Osteocyte (in vitro differentiated cells): Measurements from ENCODE around the gene NUP54. TPM values are rescaled to one million over a fixed set of nuclear protein-coding genes. Genes with fewer than 3 reads are reported as not detected.
A peak's percentile ranks its signal among the peaks of the same experiment; 100 is the strongest.

Experiments
- DNase-seq: peaks from one replicate; pipeline ENCODE4 v3.0.0; 2021; ENCODE audit warnings: mixed read lengths; ENCODE audit not compliant: unreplicated experiment; ENCODE audit errors: extremely low spot score
- H3K27ac Mint-ChIP-seq: one replicate; pipeline ENCODE4 v1.8.0; 2021; ENCODE audit warnings: mild to moderate bottlenecking, mixed read lengths; ENCODE audit not compliant: unreplicated experiment
- H3K27me3 Mint-ChIP-seq: one replicate; pipeline ENCODE4 v1.8.0; 2021; ENCODE audit warnings: mixed read lengths; ENCODE audit not compliant: unreplicated experiment
- H3K36me3 Mint-ChIP-seq: one replicate; pipeline ENCODE4 v1.8.0; 2021; ENCODE audit warnings: mixed read lengths; ENCODE audit not compliant: unreplicated experiment
- H3K4me1 Mint-ChIP-seq: one replicate; pipeline ENCODE4 v1.8.0; 2021; ENCODE audit warnings: mixed read lengths; ENCODE audit not compliant: unreplicated experiment
- H3K4me3 Mint-ChIP-seq: one replicate; pipeline ENCODE4 v1.8.0; 2021; ENCODE audit warnings: mild to moderate bottlenecking, moderate library complexity, mixed read lengths; ENCODE audit not compliant: unreplicated experiment
- H3K9me3 Mint-ChIP-seq: one replicate; pipeline ENCODE4 v1.8.0; 2021; ENCODE audit warnings: mixed read lengths; ENCODE audit not compliant: unreplicated experiment
- long read RNA-seq: library from polyadenylated mRNA; unstranded; transcript quantifications from one replicate; pipeline ENCODE4 v2.0.0, GENCODE V29; 2021
- total RNA-seq: library from RNA; stranded (reverse); gene quantifications from 2 replicates; pipeline ENCODE4 v1.2.1, GENCODE V29; 2021
- TF ChIP-seq, protein P1 (sequence below): fragments of 200-600 bp; sonication (generic); IDR thresholded peaks from 2 replicates; pipeline ENCODE4 v1.5.0; 2021; ENCODE audit warnings: antibody characterized with exemption, mild to moderate bottlenecking, moderate library complexity

NUP54 gene, protein sequence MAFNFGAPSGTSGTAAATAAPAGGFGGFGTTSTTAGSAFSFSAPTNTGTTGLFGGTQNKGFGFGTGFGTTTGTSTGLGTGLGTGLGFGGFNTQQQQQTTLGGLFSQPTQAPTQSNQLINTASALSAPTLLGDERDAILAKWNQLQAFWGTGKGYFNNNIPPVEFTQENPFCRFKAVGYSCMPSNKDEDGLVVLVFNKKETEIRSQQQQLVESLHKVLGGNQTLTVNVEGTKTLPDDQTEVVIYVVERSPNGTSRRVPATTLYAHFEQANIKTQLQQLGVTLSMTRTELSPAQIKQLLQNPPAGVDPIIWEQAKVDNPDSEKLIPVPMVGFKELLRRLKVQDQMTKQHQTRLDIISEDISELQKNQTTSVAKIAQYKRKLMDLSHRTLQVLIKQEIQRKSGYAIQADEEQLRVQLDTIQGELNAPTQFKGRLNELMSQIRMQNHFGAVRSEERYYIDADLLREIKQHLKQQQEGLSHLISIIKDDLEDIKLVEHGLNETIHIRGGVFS
- total RNA-seq: 36.7 and 37.8 TPM in 2 replicates
- long read RNA-seq, transcript NUP54-201 (12 exons, 2,367 nt): major isoform, 260 of 369 reads
- long read RNA-seq, transcript NUP54-217 (11 exons, 1,563 nt): minor isoform, 17 of 369 reads
- long read RNA-seq, transcript NUP54-211 (11 exons, 1,385 nt): minor isoform, 20 of 369 reads
- long read RNA-seq, partial matches to known transcripts: 6 of 369 reads
- long read RNA-seq, other reads (novel, unspliced or antisense): 65 of 369 reads

DNA sequence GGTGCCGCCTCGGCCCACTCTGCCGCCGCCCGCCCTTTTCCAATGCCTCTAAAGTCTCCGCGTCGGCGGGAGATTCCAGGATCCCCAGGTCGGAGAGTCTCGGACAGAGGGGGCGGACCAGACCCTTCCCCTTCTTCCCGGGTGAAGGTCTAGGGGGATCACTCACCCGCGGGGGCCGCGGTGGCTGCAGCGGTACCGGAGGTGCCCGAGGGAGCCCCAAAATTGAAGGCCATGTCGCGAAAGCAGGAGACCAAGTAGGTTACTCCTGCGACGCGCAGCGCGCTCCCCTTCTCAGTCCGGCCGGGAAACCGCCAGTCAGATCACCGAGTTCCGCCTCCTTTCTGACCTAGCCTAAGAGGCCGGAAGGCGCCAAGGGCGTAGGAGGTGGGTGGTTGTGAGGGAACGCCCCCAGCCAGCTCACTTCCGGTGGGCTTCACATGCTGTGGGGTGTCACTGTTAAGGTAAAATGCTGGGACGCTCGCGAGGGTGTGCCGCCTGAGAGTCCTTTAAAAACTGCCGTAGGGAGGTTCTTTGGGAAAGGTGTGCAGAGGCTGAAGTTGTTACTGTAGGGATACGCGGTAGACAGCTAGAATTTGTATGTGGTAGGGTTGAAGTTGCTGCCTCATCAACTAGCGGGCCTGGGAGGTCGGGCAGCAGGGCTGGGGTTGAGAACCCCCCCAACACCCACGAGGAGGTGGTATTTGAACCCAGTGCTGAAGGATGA, at the start of gene NUP54:
NUP54 (minus strand) TSS at position 256 of the 724 bp plus-strand sequence; CDS start at position 233, 23 bp downstream.
- DNase-seq: peak; percentile 96
- TF ChIP-seq, protein P1, sequence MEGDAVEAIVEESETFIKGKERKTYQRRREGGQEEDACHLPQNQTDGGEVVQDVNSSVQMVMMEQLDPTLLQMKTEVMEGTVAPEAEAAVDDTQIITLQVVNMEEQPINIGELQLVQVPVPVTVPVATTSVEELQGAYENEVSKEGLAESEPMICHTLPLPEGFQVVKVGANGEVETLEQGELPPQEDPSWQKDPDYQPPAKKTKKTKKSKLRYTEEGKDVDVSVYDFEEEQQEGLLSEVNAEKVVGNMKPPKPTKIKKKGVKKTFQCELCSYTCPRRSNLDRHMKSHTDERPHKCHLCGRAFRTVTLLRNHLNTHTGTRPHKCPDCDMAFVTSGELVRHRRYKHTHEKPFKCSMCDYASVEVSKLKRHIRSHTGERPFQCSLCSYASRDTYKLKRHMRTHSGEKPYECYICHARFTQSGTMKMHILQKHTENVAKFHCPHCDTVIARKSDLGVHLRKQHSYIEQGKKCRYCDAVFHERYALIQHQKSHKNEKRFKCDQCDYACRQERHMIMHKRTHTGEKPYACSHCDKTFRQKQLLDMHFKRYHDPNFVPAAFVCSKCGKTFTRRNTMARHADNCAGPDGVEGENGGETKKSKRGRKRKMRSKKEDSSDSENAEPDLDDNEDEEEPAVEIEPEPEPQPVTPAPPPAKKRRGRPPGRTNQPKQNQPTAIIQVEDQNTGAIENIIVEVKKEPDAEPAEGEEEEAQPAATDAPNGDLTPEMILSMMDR: no peak
- H3K4me1 Mint-ChIP-seq: peaks cover 31% of the 10 kb centered on the region
- H3K4me3 Mint-ChIP-seq: peak within 1 kb of the TSS; percentile 100
- H3K9me3 Mint-ChIP-seq: no peaks in the 10 kb centered on the region
- H3K27me3 Mint-ChIP-seq: no peaks in the 10 kb centered on the region
- peak within 1 kb of the TSS; percentile 95 for H3K27ac Mint-ChIP-seq
- H3K36me3 Mint-ChIP-seq: peaks cover 4% of the 10 kb centered on the region

DNA sequence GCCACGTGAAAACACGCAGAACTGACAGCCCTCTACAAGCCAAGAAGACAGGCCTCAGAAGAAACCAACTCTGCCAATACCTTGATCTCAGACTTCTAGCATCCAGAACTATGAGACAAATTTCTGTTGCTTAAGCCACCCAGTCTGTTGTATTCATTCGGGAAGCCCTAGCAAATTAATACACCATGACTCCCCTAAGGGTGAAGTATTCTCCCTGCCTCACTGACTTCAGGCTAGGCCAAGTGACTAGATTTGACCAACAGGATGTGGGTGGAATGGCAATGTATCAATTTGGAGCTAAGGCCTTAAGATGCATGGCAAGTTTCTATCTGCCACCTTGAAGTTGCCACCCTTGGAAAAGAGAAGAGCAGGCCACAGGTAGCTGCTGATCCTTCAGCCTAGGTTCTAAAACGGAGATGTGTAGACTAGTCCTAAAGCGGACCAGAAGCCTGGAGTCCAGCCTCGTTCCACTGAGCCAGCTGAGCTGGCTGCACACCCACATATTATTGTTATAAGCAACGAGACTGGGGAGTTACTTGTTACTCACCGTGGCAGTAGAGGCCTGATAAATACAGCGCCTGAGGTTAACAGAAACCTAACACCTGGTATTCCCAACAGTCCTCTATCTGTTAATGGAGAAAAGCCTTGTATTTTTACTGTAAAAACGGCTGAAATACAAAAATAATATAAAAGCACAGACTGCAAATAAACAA, 49.0 kb upstream of the NUP54 start:
- Mint-ChIP-seq H3K4me3 (no peak overlapping the region), H3K36me3 (peaks cover 28% of the 10 kb centered on the region), H3K27ac (peak overlapping the region; percentile 90), H3K9me3 (no peaks in the 10 kb centered on the region), H3K27me3 (no peaks in the 10 kb centered on the region), H3K4me1 (peaks cover 49% of the 10 kb centered on the region)
- no peak for DNase-seq
- TF ChIP-seq, protein P1: no peak

DNA sequence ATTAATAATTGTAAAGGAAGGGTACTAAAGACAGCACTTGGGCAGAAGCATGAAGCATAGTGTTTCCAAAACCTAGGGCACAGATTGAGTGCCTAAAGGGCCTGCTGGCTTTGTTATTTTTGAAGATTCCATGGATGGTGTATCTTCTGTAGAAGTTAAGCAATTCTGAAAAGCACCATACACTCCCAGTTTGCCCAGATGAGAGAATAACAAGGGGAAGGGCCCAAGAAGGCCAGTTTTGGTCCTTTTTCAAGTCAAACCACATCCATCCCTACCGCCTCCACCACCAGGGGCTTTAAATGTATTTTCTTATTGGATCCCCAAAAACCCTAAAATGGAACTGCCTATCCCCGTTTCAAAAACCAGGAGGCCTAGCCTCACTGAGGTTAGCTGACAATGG, 48.2 kb upstream of the NUP54 start:
- Mint-ChIP-seq H3K27ac (peak overlapping the region; percentile 90), H3K27me3 (no peaks in the 10 kb centered on the region), H3K4me1 (peaks cover 49% of the 10 kb centered on the region), H3K4me3 (no peak overlapping the region), H3K36me3 (peaks cover 35% of the 10 kb centered on the region), H3K9me3 (no peaks in the 10 kb centered on the region)
- DNase-seq: no peak
- TF ChIP-seq, protein P1: no peak

DNA sequence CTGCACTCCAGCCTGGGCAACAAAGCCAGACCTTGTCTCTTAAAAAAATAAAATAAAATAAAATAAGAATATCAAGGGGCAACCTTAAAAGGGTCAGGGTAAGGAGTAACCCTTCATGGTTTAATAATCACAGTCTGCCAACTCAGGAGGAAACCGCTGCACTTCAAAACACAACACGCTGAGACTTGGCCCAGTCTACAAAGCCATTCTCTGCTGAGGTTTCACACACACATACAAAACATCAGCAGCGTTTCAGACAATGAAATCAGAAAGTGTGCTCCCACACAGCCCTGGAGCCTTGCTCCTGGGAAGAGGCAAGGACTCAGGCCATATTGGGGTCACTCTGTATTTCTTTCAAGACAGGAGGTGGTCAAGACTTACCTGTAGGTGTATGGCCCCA, 47.1 kb upstream of the NUP54 start:
- peaks cover 40% of the 10 kb centered on the region for H3K4me1 Mint-ChIP-seq
- no peaks in the 10 kb centered on the region for H3K9me3 Mint-ChIP-seq
- TF ChIP-seq, protein P1: no peak
- H3K36me3 Mint-ChIP-seq: peaks cover 40% of the 10 kb centered on the region
- no peak overlapping the region for H3K4me3 Mint-ChIP-seq
- peak overlapping the region; percentile 44 for H3K27ac Mint-ChIP-seq
- no peak for DNase-seq
- no peaks in the 10 kb centered on the region for H3K27me3 Mint-ChIP-seq
